GM18519 (cell line): ENCODE data around the gene TCF15.

Experiments
- ATAC-seq: cut with Tn5 transposase; IDR thresholded peaks from one replicate; pipeline ENCODE4 v1.9.1; 2021; ENCODE audit warnings: mild to moderate bottlenecking, moderate library complexity; ENCODE audit not compliant: unreplicated experiment, low FRiP score

The TCF15 gene

DNA sequence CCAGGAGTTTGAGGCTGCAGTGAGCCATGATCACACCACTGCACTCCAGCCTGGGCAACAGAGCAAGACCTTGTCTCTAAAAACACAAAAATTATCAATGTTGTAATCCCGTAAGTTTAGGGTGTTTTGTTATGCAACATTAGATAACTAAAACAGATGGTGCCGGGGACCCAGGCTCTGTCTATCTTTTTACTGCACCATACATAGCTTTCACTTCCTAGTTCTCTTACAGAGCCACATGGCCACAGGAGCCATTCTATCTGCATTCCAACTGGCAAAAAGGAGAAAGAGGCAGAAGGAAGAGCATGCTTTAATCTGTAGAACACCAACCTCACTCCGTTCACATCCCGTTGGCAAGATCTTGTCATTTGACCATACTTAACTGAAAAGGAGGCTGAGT is 5.4 kb upstream of the TCF15 start:
- no peak for ATAC-seq

DNA sequence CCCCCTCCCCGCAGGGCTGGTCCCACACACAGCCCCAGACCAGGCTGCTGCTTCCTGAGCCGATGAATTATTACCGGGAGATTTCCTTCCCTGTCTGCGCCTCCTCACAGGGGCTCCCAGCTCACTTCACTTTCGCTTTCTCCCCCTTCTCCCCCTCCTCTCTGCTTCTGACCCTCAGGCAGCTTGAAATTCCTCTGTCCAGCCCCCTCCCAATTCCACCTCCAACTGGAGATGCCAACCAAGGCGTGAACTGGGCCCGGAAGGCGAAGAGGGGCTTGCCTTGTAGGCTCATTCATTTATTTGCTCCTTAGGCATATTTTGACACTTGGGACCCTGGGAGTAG is 1.7 kb upstream of the TCF15 start:
- no peak for ATAC-seq

DNA sequence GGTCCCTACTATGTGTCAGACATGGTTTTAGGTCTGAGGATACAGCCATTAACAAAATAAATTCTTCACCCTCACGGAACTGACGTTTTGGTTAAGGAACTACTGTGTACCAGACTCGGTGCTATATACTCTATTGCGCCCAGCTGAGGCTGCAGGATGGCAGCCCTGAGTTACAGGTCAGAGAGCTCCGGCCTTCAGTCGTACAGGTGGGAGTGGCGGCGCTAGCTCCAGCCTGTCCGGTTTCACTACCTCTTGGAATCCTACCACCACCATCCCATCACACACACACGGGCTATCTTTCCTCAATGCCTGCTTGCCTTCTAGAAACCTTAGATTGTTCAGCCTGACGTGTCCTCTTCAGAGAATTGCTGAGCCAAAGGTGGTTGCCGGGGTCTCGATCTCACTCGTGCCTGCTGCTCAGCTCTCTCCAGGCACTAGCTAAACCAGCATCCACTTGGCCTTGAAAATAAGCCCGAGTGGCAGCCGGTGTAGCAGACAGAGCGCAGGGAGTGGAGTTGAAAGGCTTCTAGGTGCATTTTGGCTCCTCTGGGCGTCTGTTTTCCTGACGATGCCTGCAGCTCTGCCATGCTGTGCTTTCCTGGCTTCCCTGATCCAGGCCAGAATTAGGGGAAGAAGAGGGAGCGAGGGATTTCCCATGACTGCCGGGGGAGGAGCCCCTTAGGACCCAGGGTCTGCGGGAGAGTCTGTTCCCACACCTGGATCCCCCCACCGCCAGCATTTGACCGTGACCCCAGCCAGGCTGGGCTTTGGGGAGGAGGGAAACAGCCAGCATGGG is 1.1 kb upstream of the TCF15 start:
- ATAC-seq: no peak

DNA sequence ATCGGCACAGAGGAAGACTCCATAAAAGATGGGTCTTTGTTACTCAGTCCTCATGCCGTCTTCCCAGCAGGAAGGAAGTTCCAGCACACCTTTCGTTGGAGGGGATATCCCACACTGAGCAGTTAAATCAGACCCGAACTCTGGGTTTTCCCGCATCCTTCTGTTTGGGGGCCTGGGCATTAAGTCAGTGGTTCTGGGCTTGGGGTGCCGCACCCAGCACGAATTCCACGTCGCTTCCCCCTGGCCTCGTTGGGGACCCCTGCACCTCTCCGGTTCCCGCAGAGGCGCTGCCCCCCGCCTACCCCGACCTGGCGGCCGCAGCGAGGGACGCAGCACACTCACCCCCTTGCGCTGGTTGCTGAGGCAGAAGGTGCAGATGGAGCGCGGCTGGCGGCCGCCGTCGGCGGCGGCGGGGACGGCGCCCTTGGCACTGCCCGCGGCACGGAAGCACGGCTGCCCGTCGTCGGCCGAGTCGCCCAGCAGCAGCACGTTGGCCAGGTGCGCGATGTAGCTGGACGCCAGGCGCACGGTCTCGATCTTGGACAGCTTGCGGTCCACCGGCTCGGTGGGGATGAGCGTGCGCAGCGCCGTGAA is 641 bp downstream of the TCF15 start:
- ATAC-seq: no peak

DNA sequence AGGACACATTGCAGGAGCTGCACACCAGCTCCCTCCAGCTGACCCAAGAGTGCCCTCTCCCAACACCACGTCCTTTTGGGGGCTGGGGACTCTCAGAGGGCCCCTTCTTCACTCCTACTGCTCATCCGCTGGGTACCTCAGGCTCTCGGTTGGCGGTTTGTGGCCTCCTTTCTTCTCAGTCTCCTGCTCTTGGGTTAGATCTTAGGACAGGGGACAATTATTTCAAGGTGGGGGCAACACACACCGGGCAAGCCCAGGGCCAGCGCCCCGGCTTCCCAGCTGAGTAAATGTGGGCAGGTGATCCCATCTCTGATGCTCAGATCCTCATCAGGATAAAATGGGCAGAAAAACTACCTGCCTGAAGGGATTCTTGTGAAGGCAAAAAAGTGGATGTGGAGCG is 1.1 kb downstream of the TCF15 start:
- no peak for ATAC-seq

DNA sequence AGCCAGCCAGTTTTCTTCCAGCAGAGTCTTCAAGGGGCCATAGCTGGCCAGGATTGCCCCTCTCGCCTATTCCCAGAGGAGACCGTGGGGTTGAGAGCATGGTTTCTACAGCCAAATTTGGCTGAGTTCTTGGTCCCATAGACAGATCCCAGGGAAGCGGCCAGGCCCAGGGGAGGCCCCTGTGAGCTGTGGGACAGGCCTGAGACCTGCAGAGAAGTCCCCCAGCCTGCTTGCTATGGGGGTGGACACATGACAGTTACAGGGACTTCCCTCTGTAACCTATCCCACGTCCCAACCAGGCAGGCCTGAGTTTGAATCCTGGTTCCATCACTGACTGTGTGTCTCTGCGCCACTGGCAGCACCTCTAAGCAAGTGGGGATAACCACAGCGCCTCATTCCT is 2.6 kb downstream of the TCF15 start:
- no peak for ATAC-seq

DNA sequence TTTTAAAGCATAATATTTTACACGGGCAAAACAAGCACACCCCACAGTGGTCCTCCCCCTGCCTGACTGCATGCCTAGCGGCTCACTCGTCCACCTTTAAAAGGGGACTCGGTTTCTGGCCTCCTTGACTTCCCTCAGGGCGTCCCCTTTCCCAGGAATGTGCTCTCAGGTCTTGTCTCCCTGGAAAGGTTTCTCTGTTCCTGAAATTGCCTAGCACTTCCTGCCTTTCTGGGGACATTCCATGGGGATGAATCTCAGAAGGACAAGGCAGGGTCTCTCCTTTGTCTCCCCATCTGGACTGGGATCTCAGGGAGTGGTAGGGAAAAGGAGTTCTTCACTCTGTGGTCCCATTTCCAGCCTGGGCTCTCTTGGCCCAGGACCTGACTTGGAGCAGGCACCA is 4.9 kb downstream of the TCF15 start:
- ATAC-seq: no peak

DNA sequence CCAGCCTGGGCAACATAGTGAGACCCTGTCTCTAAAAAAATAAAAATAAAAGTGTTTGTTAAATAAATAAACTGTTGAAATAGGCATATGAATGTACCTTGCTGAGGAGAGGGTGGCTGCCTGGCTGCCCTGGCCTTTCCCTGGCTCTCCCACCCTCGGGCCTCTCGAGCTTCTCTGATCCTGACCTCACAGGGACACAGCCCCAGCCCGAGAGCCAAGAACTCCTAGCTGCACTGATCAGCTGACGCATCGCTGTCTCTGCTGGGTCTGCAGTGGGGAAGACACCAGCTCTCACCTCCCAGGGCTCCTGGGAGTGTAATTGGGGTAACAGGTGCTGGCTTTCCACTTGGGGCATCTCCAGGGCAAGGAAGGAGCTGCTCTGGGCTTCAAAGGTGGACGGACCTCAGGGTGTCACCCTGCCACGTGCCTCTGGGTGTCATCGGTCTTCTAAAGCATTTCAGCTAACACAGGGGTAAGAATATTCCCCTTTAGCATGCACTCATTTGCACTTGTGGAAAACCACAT is 6.9 kb downstream of the TCF15 start:
- ATAC-seq: no peak

DNA sequence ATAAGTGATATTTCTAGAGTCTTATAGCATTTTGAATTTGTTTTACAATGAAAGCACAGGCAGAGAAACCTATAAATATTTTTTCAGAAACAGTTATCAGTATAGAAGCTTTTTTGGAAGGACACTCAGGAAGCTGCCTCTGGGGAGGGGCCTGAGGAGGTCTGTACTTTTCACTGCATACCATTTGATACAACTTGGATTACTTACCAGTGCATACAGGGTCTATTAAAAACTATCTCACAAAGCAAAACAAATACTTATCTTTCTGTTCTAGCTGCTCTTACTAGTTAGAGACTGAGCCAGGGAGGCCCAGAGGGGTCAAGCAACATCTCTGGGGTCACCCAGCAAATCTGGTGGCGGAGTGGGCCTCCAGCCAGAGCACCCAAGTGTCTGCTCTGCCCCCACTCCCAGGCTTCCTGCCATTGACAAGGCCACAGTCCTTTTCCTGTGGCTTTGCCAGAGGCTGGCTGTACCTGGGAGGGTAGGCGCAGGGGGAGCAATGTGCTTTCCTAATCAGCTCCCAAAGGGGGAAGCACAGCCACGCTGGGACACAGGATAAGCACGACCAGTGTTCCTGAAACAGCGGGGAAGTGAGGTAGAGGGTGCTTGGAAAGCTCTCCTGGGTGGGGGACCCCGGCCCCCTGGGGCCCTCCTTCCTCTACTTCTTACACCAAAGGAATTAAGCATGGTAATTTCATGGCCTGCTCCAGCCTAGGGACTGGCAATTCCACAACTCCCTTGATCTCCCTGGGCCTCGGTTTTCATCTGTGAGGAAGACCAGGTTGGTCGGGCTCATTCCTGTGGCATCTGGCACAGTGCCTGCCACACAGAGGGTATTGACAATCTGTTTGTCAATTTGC is 7.8 kb downstream of the TCF15 start:
- ATAC-seq: no peak

DNA sequence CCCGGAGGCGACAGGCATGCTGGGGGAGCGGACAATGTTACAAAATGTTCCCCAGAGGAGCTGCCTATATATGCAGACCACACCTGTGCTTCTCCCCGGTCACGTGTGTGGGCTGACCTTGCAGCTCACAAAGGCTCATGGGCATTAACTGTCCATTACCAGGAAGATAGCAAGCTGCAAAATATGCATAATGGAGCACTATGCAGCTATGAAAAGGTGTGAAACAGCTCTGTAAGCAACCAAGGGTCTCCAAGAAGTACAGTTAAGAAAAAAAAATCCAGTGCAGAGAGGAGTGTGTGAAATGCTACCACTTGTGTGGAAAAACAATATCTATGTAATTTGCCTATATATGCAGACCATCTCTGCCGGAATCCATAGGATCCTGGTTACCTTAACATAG is 9.4 kb downstream of the TCF15 start:
- ATAC-seq: no peak

DNA sequence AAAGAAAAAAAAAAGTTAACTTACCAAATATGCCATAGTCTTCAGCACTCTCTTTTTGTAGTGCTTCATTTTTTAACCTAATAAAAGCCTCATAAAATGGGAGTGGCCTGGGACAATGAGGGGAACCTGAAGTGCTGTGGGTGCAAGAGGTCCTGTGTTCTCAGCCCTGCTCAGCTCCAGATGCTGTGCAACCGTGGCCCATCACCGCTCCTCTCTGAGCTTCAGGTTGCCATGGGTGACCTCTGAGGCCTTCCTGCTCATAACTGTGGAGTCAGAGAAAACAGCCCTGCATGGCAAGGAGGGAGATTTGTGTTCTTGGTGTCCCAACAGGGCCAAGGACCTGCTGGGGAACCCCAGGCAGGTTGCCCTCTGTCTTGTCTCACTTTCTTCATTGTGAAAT is 10.0 kb downstream of the TCF15 start:
- ATAC-seq: no peak

DNA sequence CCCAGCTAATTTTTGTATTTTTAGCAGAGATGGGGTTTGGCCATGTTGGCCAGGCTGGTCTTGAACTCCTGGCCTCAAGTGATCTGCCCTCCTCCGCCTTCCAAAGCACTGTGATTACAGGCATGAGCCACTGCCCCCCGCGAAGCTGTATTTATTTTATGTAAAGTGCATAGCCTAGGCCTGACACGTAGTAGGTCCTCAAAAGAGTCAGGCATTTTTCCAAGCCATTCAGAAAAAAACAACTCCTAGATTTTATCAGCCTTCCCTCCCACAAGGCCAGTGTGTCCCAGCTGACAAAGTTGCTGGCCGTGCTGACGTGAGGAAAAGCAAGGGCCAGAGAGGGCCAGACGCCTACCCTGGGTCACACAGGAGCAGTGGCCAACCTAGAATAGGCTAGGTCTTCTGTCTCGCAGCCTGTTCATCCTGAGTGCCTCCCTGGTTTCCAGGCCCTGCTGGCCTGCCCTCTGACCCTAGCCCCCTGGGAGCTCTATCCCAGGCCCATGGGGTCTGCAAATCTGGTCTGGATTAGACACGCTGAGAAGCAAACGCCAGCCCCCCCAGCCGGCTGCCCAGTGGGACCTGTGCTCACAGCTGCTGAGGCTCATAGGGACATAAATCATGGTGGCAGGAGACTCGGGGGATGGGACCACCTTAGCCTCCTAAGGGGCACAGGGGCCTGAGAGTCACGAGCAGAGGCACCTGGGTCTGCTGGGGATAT is 11.8 kb downstream of the TCF15 start:
- ATAC-seq: no peak

DNA sequence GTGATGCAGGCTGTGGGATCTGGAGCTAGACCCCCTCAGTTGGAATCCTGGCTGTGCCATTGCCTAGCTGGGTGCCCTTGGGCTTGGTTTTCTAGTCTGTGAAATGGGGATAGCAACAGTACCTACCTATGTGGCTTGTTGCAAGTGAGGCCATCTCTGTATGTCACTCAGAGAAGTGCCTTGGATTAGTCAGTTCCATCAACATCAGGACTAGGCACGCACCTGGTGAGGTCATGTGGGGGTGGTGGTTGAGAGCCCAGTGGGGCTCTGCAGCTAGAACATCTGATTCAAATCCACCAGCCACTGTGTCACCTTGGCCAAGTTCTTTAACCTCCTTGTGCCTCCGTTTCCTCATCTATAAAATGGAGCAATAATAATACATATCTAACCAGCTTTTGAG is 12.5 kb downstream of the TCF15 start:
- ATAC-seq: no peak

DNA sequence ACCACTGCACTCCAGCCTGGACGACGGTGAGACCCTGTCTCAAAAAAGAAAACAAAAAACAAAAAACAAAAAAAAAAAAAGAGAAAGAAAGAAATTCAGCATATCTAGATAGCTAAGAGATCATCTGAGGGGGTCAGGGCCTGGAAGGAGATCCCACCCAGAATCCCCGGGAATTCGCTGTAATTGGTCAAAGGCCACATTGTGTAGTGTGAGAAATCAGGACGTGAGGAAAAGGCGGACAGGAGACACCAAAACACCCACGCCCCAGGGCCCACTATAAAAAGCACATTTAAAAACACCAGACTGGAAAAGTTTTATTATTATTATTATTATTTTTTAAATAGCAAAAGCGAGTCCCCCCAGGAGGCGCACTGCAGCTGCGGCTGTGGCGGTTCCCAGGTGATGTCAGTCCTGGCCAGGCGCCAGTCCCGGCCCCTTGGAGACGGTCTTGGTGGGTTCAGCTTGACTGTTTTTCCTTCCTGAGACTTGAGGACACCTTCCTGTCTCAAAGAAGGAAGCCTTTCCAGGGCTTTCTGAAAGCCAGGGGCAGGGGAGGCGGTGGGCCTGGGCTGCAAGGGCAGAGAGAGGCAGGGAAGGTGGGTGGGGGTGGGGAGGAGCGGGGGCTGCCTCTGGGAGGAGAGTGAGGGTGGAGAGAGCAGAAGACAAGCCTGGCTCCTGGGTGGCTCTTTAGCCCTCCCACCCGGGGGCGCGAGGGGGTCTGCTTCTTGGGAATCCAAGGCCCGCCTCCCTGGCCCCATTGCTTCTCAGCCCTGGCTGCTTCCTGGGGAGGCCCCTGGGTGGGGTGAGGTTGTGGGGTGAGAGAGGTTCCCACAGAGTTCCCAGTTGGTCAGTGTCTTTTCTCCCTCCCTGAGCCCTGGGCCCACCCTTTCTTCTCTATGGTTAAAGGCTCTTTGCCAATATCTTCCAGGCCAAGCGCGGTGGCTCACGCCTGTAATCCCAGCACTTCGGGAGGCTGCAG is 14.5 kb downstream of the TCF15 start:
- ATAC-seq: no peak

DNA sequence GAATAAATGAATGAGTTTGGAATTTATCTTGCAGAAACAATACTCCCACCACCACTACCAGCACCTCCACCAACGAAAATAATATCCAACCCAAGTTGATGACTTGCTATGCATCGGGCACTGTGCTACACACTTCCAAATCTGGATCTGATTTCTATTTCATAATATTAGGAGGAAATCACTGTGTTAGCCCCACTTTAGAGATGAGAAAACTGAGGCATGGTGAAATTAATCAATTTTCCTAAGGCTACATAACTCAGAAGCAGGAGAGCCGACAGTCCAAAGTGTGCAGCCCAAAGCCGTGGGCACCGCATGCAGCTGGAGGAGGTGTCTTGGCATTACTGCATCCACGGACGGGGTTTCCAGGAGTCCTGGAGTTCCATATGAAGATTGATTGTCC is 17.6 kb downstream of the TCF15 start:
- no peak for ATAC-seq

DNA sequence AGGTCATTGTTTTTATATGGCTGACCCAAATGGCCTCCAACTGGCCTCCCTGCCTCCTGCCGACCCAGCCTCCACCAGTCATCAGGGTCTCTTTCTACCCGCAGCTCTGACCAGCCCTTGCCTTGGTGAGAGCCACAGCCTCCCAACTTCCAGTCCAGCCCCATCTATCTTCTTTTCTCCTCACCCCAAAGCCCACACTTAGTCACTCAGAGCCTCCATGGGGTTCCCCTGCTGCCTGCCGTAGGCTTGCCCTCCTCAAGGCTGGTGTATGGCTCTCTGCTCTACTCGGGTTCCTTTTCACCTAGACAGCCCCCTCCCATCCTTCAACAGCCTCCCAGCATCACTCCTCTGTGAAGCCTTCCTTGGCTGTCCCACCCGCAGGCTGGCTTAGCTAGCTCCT is 18.2 kb downstream of the TCF15 start:
- no peak for ATAC-seq

DNA sequence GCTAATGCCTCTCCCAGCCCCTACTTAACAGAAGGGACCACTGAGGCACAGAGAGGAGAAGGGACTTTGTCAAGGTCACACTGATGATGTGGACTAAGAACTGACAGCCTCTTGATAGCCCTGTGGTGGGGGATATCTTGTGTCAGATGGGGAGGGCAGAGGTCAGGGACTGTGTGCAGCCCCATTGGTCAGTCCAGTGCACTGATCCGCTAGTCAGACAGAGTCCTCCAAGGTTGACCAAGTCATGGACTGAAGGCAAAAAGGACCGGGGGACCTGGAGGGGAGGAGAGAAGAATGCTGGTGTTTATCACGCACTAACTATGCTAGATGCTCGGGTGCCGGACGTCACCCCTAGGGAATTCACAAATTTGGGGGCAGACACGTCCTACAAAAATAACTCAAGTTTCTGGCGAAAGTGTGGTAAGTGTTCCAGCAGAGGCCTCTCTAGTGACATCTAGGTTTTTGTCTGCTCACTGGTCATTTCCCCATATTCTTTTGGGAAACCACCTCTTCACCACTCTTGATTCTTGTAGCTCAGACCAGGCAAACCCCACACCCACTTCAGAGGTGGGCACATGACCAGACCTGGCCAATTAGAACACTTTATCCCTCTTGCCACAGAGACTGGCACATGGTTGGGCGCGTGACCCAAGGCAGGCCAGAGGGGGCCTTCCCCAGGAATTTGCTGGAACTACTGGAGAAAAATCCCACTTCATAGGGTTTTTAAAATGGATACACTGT is 21.0 kb downstream of the TCF15 start:
- no peak for ATAC-seq

DNA sequence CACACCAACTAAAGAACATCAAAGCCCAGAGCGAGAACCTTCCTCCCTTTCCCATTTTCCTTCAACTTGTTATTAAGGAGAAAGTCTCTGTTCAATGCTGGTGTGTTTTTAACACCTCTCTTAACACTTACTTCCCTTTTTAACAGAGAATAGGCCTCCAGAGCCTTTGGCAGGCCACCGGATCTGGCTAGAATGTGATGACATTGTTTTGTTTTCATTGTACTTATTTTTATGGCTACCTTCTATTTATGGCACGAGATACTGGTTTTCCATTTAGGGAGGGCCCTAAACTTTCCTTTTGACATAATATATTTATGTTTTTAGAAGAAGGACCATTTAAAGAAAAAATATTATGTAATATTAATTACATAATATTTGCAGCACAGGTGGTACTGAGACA is 21.6 kb downstream of the TCF15 start:
- ATAC-seq: no peak

DNA sequence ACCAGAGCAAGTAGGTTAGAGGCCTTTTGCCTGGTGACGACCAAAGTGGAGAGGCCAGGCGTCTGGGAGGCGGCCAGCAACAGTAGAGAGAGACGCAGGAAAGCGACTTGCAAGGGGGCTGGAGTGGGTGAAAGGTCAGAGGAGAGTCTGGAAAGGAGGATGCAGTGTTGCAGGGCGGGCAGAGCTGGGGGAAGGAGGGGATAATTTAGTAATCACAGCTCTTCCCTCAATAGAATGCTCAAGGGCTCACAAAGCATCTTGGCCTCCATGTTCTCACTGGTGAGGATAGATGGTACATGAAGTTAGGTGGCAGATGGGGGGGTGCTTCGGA is 25.2 kb downstream of the TCF15 start:
- no peak for ATAC-seq
